ENCODE data around the gene SDS.

SDS gene

GRCh38 chr12:113440947-113441782 lies 37.5 kb upstream of the SDS start:
- Histone ChIP-seq H3K4me1 (peaks cover 0 to 11% (median 7%) of the 10 kb centered on the region in 10 experiments; a peak in 13 of 20 replicates), H3K36me3 (no peaks in the 10 kb centered on the region), H3K27me3 (no peaks in the 10 kb centered on the region), H3K4me2 (no peak overlapping the region), H3K4me3 (no peak overlapping the region), H4K20me1 (peaks cover 0 to 21% (median 0%) of the 10 kb centered on the region in 11 experiments; a peak in 1 of 22 replicates), H3K9me3 (replicated peaks in 1 of 11) (peaks cover 0 to 9% (median 4%) of the 10 kb centered on the region in 11 experiments; a peak in 6 of 22 replicates), H3K27ac (no peak overlapping the region), H3K9ac (no peak overlapping the region)
- no peak for TF ChIP-seq Cebpa-rat (IDR thresholded peaks at IDR 0.05)

GRCh38 chr12:113440336-113440735 lies 36.6 kb upstream of the SDS start:
- Histone ChIP-seq H3K4me3 (no peak overlapping the region), H3K9ac (no peak overlapping the region)

GRCh38 chr12:113439606-113440030 lies 35.9 kb upstream of the SDS start:
- Histone ChIP-seq H3K36me3 (no peaks in the 10 kb centered on the region), H3K27me3 (no peaks in the 10 kb centered on the region), H3K9ac (no peak overlapping the region), H3K4me3 (no peak overlapping the region), H3K4me1 (no peaks in the 10 kb centered on the region), H4K20me1 (peaks cover 0 to 21% (median 0%) of the 10 kb centered on the region in 11 experiments; a peak in 1 of 22 replicates), H3K27ac (no peak overlapping the region), H3K9me3 (replicated peaks in 1 of 11) (no peaks in the 10 kb centered on the region), H3K4me2 (no peak overlapping the region)
- TF ChIP-seq Cebpa-rat (IDR thresholded peaks at IDR 0.05) = no peak

More at GRCh38 chr12:113440336-113440735, 36.6 kb upstream of the SDS start:
- no peak overlapping the region for H3K27ac ChIP-seq
- H3K9me3 ChIP-seq (replicated peaks in 1 of 11) = peaks cover 0 to 5% (median 2%) of the 10 kb centered on the region in 11 experiments; a peak in 6 of 22 replicates
- H3K27me3 ChIP-seq = no peaks in the 10 kb centered on the region
- peaks cover 0 to 21% (median 0%) of the 10 kb centered on the region in 11 experiments; a peak in 1 of 22 replicates for H4K20me1 ChIP-seq
- TF ChIP-seq Cebpa-rat (IDR thresholded peaks at IDR 0.05) = no peak
- no peak overlapping the region for H3K4me2 ChIP-seq
- peaks cover 0 to 3% (median under 1%) of the 10 kb centered on the region in 10 experiments; a peak in 3 of 20 replicates for H3K4me1 ChIP-seq
- H3K36me3 ChIP-seq = no peaks in the 10 kb centered on the region

- no peak for TF ChIP-seq Cebpa-rat (IDR thresholded peaks at IDR 0.05)
- H3K9ac ChIP-seq = no peak overlapping the region
- H3K27me3 ChIP-seq = no peaks in the 10 kb centered on the region
- no peak overlapping the region for H3K4me2 ChIP-seq
- H3K4me3 ChIP-seq = no peak overlapping the region
- no peaks in the 10 kb centered on the region for H3K9me3 ChIP-seq (replicated peaks in 1 of 11)
- no peaks in the 10 kb centered on the region for H3K36me3 ChIP-seq
- H4K20me1 ChIP-seq = peaks cover 0 to 21% (median 0%) of the 10 kb centered on the region in 11 experiments; a peak in 1 of 22 replicates
- no peaks in the 10 kb centered on the region for H3K4me1 ChIP-seq
- H3K27ac ChIP-seq = no peak overlapping the region
Measured at GRCh38 chr12:113439301-113439597, 35.6 kb upstream of the SDS start.

GRCh38 chr12:113438523-113439300 lies 35.0 kb upstream of the SDS start:
- no peak for TF ChIP-seq Cebpa-rat (IDR thresholded peaks at IDR 0.05)
- Histone ChIP-seq H3K4me1 (no peaks in the 10 kb centered on the region), H3K9me3 (replicated peaks in 1 of 11) (no peaks in the 10 kb centered on the region), H3K4me3 (no peak overlapping the region), H3K9ac (no peak overlapping the region), H3K27ac (no peak overlapping the region), H3K27me3 (no peaks in the 10 kb centered on the region), H4K20me1 (peaks cover 0 to 21% (median 0%) of the 10 kb centered on the region in 11 experiments; a peak in 1 of 22 replicates), H3K4me2 (no peak overlapping the region), H3K36me3 (no peaks in the 10 kb centered on the region)

GRCh38 chr12:113437729-113438100 lies 34.0 kb upstream of the SDS start:
- no peaks in the 10 kb centered on the region for H3K36me3 ChIP-seq
- H3K9ac ChIP-seq = peak overlapping the region in 1 of 11 experiments; percentile 54; a peak in 1 of 22 replicates
- H3K27me3 ChIP-seq = no peaks in the 10 kb centered on the region
- H3K27ac ChIP-seq = no peak overlapping the region
- TF ChIP-seq Cebpa-rat (IDR thresholded peaks at IDR 0.05) = no peak
- H3K9me3 ChIP-seq (replicated peaks in 1 of 11) = no peaks in the 10 kb centered on the region
- H3K4me1 ChIP-seq = no peaks in the 10 kb centered on the region
- no peak overlapping the region for H3K4me3 ChIP-seq
- peaks cover 0 to 21% (median 0%) of the 10 kb centered on the region in 11 experiments; a peak in 1 of 22 replicates for H4K20me1 ChIP-seq
- no peak overlapping the region for H3K4me2 ChIP-seq

- Histone ChIP-seq H4K20me1 (peaks cover 0 to 21% (median 0%) of the 10 kb centered on the region in 11 experiments; a peak in 1 of 22 replicates), H3K36me3 (no peaks in the 10 kb centered on the region), H3K27me3 (no peaks in the 10 kb centered on the region), H3K4me2 (no peak overlapping the region), H3K4me3 (no peak overlapping the region), H3K4me1 (no peaks in the 10 kb centered on the region), H3K9me3 (replicated peaks in 1 of 11) (no peaks in the 10 kb centered on the region), H3K9ac (no peak overlapping the region), H3K27ac (no peak overlapping the region)
- no peak for TF ChIP-seq Cebpa-rat (IDR thresholded peaks at IDR 0.05)
Measured at GRCh38 chr12:113436993-113437728, 33.5 kb upstream of the SDS start.

GRCh38 chr12:113436586-113436985 lies 32.9 kb upstream of the SDS start:
- no peak for TF ChIP-seq Cebpa-rat (IDR thresholded peaks at IDR 0.05)
- no peaks in the 10 kb centered on the region for H3K4me1 ChIP-seq
- H4K20me1 ChIP-seq = peaks cover 0 to 21% (median 0%) of the 10 kb centered on the region in 11 experiments; a peak in 1 of 22 replicates
- no peaks in the 10 kb centered on the region for H3K36me3 ChIP-seq
- H3K4me2 ChIP-seq = no peak overlapping the region
- H3K27me3 ChIP-seq = no peaks in the 10 kb centered on the region
- H3K27ac ChIP-seq = no peak overlapping the region
- no peak overlapping the region for H3K9ac ChIP-seq
- H3K9me3 ChIP-seq (replicated peaks in 1 of 11) = no peaks in the 10 kb centered on the region
- no peak overlapping the region for H3K4me3 ChIP-seq
